ENCODE data around the gene TDRD10. TPM values are rescaled to one million over a fixed set of nuclear protein-coding genes. Genes with fewer than 3 reads are reported as not detected.

The TDRD10 gene
- total RNA-seq, result 1 to 10 TPM; 2.3 to 5.0 (median 4.3) TPM

GRCh38 chr1:154502066-154502743 is at the start of gene TDRD10, which contains the start of gene SHE:
TDRD10 (plus strand) TSS chr1:154502219; CDS start chr1:154506904, 4,685 bp downstream.
SHE (minus strand) TSS chr1:154502412; CDS start chr1:154502026, 386 bp downstream.
- DNase-seq (ENCODE audit: extremely low spot score), result no peak
- Histone ChIP-seq H3K9me3 (peaks cover 0 to 11% (median 8%) of the 10 kb centered on the region in 4 donors), H3K27ac (replicated peaks in 1 of 4) (peak within 1 kb of the TSS; percentile 50 to 79 (median 75)), H3K4me3 (peak within 1 kb of the TSS; percentile 57 to 67 (median 58)), H3K27me3 (peaks cover 5 to 84% (median 40%) of the 10 kb centered on the region in 4 donors), H3K36me3 (peaks cover 0 to 13% (median 0%) of the 10 kb centered on the region in 4 donors), H3K4me1 (peaks cover 14 to 22% (median 20%) of the 10 kb centered on the region in 4 donors)
- WGBS, result 4% methylated on average over 29 of the region's 90 CpGs
- intact Hi-C loops (cut with DNase I), result no loop called here
- TF ChIP-seq CTCF (IDR thresholded peaks at IDR 0.05), result no peak
- no peak for TF ChIP-seq EP300 (IDR thresholded peaks at IDR 0.05)
- peak; percentile 20 to 31 for TF ChIP-seq POLR2AphosphoS5 (IDR thresholded peaks at IDR 0.05)
- no peak for TF ChIP-seq POLR2A (IDR thresholded peaks at IDR 0.05; ENCODE audit: low read depth)

- DNase-seq (ENCODE audit: extremely low spot score), result no peak
- H3K9me3 ChIP-seq, result no peaks in the 10 kb centered on the region
- TF ChIP-seq EP300 (IDR thresholded peaks at IDR 0.05) (no peak), POLR2A (IDR thresholded peaks at IDR 0.05; ENCODE audit: low read depth) (no peak), CTCF (IDR thresholded peaks at IDR 0.05) (no peak), POLR2AphosphoS5 (IDR thresholded peaks at IDR 0.05) (no peak)
- H3K27ac ChIP-seq (replicated peaks in 1 of 4), result peak overlapping the region; percentile 33 to 74 (median 52)
- H3K4me3 ChIP-seq, result no peak overlapping the region
- intact Hi-C loops (cut with DNase I), result no loop called here
- peaks cover 40 to 98% (median 79%) of the 10 kb centered on the region in 4 donors for H3K36me3 ChIP-seq
- peaks cover 12 to 36% (median 29%) of the 10 kb centered on the region in 4 donors for H3K4me1 ChIP-seq
- H3K27me3 ChIP-seq, result no peaks in the 10 kb centered on the region
- 86% methylated on average over 5 of the region's 5 CpGs for WGBS
These were observed 48.9 kb upstream of the TDRD10 start for GRCh38 chr1:154453161-154453560.

GRCh38 chr1:154453574-154454352 is 48.3 kb upstream of the TDRD10 start:
- Histone ChIP-seq H3K4me1 (peaks cover 12 to 34% (median 25%) of the 10 kb centered on the region in 4 donors), H3K36me3 (peaks cover 40 to 98% (median 78%) of the 10 kb centered on the region in 4 donors), H3K9me3 (no peaks in the 10 kb centered on the region), H3K27ac (replicated peaks in 1 of 4) (peak overlapping the region; percentile 33 to 74 (median 52)), H3K27me3 (no peaks in the 10 kb centered on the region), H3K4me3 (no peak overlapping the region)
- WGBS, result 58% methylated on average over 5 of the region's 5 CpGs
- TF ChIP-seq POLR2AphosphoS5 (IDR thresholded peaks at IDR 0.05) (peak in 1 of 2 donors; percentile 5), EP300 (IDR thresholded peaks at IDR 0.05) (no peak), POLR2A (IDR thresholded peaks at IDR 0.05; ENCODE audit: low read depth) (no peak), CTCF (IDR thresholded peaks at IDR 0.05) (no peak)
- intact Hi-C loops (cut with DNase I), result no loop called here
- no peak for DNase-seq (ENCODE audit: extremely low spot score)

- TF ChIP-seq POLR2A (IDR thresholded peaks at IDR 0.05; ENCODE audit: low read depth) (no peak), POLR2AphosphoS5 (IDR thresholded peaks at IDR 0.05) (no peak), EP300 (IDR thresholded peaks at IDR 0.05) (no peak), CTCF (IDR thresholded peaks at IDR 0.05) (no peak)
- peaks cover 12 to 35% (median 25%) of the 10 kb centered on the region in 4 donors for H3K4me1 ChIP-seq
- H3K4me3 ChIP-seq, result no peak overlapping the region
- peaks cover 35 to 96% (median 76%) of the 10 kb centered on the region in 4 donors for H3K36me3 ChIP-seq
- peak overlapping the region; percentile 33 to 74 (median 52) for H3K27ac ChIP-seq (replicated peaks in 1 of 4)
- no peaks in the 10 kb centered on the region for H3K27me3 ChIP-seq
- intact Hi-C loops (cut with DNase I), result no loop called here
- 77% methylated on average over 5 of the region's 5 CpGs for WGBS
- DNase-seq (ENCODE audit: extremely low spot score), result no peak
- no peaks in the 10 kb centered on the region for H3K9me3 ChIP-seq
These were observed 47.5 kb upstream of the TDRD10 start for GRCh38 chr1:154454386-154455120.

Data from esophagus muscularis mucosa (tissue), 4 donors.